Measurements from ENCODE around the gene SSC4D. TPM values are rescaled to one million over a fixed set of nuclear protein-coding genes. Genes with fewer than 3 reads are reported as not detected.

The SSC4D gene
- total and polyA plus RNA-seq, 9 of the 15 experiments (the other 6 are each of a cell fraction or from before 2014, with no cell fraction given) = 0.06 to 1.1 (median 0.85) TPM; not detected in 1

- TF ChIP-seq, protein P1, sequence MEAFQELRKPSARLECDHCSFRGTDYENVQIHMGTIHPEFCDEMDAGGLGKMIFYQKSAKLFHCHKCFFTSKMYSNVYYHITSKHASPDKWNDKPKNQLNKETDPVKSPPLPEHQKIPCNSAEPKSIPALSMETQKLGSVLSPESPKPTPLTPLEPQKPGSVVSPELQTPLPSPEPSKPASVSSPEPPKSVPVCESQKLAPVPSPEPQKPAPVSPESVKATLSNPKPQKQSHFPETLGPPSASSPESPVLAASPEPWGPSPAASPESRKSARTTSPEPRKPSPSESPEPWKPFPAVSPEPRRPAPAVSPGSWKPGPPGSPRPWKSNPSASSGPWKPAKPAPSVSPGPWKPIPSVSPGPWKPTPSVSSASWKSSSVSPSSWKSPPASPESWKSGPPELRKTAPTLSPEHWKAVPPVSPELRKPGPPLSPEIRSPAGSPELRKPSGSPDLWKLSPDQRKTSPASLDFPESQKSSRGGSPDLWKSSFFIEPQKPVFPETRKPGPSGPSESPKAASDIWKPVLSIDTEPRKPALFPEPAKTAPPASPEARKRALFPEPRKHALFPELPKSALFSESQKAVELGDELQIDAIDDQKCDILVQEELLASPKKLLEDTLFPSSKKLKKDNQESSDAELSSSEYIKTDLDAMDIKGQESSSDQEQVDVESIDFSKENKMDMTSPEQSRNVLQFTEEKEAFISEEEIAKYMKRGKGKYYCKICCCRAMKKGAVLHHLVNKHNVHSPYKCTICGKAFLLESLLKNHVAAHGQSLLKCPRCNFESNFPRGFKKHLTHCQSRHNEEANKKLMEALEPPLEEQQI (IDR thresholded peaks at IDR 0.05) = no peak
- peak; percentile 54 for TF ChIP-seq RBBP5 (IDR thresholded peaks at IDR 0.05; ENCODE audit: borderline replicate concordance, insufficient read depth, low read length, poor library complexity, severe bottlenecking)
- TF ChIP-seq GABPA (tag; conservative IDR thresholded peaks at IDR 0.05; ENCODE audit: low read depth) = peak; percentile 32; the same call in 1 of the 2 replicates
- TF ChIP-seq MBD1 (CRISPR knock-in tag; IDR thresholded peaks at IDR 0.05) = no peak
- TF ChIP-seq, protein P2, sequence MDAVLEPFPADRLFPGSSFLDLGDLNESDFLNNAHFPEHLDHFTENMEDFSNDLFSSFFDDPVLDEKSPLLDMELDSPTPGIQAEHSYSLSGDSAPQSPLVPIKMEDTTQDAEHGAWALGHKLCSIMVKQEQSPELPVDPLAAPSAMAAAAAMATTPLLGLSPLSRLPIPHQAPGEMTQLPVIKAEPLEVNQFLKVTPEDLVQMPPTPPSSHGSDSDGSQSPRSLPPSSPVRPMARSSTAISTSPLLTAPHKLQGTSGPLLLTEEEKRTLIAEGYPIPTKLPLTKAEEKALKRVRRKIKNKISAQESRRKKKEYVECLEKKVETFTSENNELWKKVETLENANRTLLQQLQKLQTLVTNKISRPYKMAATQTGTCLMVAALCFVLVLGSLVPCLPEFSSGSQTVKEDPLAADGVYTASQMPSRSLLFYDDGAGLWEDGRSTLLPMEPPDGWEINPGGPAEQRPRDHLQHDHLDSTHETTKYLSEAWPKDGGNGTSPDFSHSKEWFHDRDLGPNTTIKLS (IDR thresholded peaks at IDR 0.05; ENCODE audit: borderline replicate concordance, low read depth) = no peak; the same call in 1 of the 2 replicates
- TF ChIP-seq, protein P3, sequence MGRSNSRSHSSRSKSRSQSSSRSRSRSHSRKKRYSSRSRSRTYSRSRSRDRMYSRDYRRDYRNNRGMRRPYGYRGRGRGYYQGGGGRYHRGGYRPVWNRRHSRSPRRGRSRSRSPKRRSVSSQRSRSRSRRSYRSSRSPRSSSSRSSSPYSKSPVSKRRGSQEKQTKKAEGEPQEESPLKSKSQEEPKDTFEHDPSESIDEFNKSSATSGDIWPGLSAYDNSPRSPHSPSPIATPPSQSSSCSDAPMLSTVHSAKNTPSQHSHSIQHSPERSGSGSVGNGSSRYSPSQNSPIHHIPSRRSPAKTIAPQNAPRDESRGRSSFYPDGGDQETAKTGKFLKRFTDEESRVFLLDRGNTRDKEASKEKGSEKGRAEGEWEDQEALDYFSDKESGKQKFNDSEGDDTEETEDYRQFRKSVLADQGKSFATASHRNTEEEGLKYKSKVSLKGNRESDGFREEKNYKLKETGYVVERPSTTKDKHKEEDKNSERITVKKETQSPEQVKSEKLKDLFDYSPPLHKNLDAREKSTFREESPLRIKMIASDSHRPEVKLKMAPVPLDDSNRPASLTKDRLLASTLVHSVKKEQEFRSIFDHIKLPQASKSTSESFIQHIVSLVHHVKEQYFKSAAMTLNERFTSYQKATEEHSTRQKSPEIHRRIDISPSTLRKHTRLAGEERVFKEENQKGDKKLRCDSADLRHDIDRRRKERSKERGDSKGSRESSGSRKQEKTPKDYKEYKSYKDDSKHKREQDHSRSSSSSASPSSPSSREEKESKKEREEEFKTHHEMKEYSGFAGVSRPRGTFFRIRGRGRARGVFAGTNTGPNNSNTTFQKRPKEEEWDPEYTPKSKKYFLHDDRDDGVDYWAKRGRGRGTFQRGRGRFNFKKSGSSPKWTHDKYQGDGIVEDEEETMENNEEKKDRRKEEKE (IDR thresholded peaks at IDR 0.05; ENCODE audit: borderline replicate concordance in 1 of 2, control insufficient read depth in 1 of 2, low read depth in 2 of 2, low read length in 1 of 2) = no peak
- no peak for TF ChIP-seq ILK (tag; IDR thresholded peaks at IDR 0.05; ENCODE audit: borderline replicate concordance, low read depth)
- TF ChIP-seq TEAD2 (tag; IDR thresholded peaks at IDR 0.05) = peak; percentile 61; the same call in 1 of the 2 replicates
- no peak for TF ChIP-seq ZNF57 (CRISPR knock-in tag; IDR thresholded peaks at IDR 0.05)
- peak; percentile 91 for TF ChIP-seq SMARCA4 (IDR thresholded peaks at IDR 0.05)
Observed at GRCh38 chr7:76372984-76373833, 36.3 kb downstream of the SSC4D start (continued).

Data from K562 (cell line).